Medulla oblongata (tissue), 1 donor: ENCODE measurements around the gene ZC3H10.
A peak's percentile ranks its signal among the peaks of the same experiment; 100 is the strongest.

Experiments used
- DNase-seq: peaks from one replicate; pipeline ENCODE4 v3.0.0-alpha.2; 2015; ENCODE audit errors: extremely low spot score

ZC3H10 gene

GRCh38 chr12:56127888-56128669, 10.0 kb downstream of the ZC3H10 start, which contains the start of gene ESYT1:
Gene ESYT1 (plus strand): TSS chr12:56128267. CDS start chr12:56128320, 53 bp downstream.
- peak; percentile 99 for DNase-seq

GRCh38 chr12:56128670-56129205, 10.7 kb downstream of the ZC3H10 start:
- DNase-seq: no peak

DNA sequence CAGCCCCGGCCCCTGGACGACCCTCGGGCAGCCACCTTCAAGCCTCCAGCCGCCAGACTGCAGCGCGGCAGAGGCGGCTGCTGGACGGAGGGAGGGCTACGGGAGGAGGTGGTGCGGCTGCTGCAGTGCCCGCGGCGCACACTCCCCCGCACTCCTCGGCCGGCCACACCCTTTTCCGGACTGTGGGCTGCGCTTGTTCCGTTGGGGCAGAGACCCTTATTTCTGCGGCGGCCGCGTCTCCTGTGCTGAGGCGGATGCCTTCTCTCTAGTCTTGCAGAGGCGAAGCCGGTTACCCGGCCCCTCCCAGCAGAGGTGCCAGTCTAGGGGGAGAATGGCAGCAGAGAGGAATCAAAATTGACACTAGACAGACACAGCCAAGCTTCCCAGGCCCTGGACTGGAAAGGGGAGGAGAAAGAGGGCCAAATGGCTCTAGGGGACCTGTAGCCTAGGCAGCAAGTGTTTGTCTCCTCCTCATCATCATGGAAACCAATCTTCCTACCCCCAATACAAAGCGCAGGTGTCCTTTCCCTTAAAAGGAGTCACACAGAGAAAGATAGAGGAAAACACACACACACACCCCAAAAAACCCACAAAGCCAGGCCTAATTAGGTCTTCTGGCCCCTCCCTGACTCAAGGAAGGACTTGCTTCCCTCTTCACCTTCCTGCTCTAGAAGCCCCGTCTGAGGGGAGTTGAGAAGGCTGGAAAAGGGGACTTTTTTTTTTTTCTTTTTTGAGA, 11.3 kb downstream of the ZC3H10 start:
- DNase-seq: no peak

DNA sequence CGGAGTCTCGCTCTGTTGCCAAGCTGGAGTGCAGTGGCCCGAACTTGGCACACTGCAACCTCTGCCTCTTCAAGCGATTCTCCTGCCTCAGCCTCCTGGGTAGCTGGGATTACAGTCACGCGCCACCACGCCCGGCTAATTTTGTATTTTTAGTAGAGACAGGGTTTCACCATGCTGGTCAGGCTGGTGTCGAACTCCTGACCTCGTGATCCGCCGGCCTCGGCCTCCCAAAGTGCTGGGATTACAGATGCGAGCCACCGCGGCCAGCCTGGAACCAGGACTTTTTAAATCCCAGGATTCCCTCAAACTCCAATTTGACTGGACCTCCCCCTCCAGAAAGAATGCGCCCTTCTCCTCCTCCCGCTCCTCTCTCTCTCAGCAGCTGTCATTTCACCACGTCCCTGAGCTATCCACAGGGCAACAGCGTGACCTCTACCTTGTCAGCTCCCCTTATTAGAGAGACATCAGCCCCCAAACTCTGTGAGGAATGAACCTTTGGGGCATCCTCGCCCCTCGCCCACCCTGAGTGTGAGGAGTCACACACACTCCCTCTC, 12.0 kb downstream of the ZC3H10 start:
- DNase-seq: no peak

- no peak for DNase-seq
Observed at GRCh38 chr12:56130876-56131275, 12.8 kb downstream of the ZC3H10 start.

DNA sequence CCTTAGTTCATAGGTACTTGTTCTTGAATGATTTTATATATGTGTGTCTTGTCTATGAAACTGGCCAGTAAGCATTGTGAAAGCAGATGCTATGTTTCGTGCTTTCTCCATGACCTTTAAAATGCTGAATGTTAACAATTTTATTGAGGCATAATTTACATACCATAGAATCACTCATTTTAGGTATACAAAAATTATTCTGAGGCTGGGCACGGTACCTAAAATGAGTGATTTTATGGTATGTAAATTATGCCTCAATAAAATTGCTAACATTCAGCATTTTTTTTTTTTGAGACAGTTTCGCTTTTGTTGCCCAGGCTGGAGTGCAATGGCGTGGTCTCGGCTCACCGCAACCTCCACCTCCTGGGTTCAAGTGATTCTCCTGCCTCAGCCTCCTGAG, 16.8 kb downstream of the ZC3H10 start:
- DNase-seq: no peak

- DNase-seq: no peak
Observed at GRCh38 chr12:56137853-56138571, 19.9 kb downstream of the ZC3H10 start.

GRCh38 chr12:56141946-56142784, 24.1 kb downstream of the ZC3H10 start:
- DNase-seq: no peak

- no peak for DNase-seq
Observed at GRCh38 chr12:56143217-56143616, 25.2 kb downstream of the ZC3H10 start.

DNA sequence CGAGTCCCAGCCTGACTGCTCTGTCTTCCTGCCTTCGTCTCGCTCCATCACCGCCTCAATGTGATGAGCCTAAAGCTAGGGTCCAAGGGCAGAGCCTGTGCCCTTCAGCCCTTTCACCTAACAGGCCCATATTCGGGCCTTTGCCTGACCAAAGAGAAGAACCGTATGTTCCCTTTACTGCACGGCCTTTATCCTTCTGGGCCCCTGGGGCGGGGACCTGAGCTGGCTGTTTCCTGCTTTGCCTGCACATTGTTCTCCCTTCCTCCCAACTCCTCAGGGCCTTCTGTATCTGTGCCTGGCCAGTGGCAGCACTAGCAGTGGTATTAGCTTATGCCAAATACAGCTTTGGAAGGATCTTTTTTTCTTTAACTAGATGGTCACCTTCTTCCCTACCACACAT, 25.8 kb downstream of the ZC3H10 start:
- DNase-seq: no peak

- DNase-seq: no peak
Observed at GRCh38 chr12:56145217-56145616, 27.2 kb downstream of the ZC3H10 start.

DNA sequence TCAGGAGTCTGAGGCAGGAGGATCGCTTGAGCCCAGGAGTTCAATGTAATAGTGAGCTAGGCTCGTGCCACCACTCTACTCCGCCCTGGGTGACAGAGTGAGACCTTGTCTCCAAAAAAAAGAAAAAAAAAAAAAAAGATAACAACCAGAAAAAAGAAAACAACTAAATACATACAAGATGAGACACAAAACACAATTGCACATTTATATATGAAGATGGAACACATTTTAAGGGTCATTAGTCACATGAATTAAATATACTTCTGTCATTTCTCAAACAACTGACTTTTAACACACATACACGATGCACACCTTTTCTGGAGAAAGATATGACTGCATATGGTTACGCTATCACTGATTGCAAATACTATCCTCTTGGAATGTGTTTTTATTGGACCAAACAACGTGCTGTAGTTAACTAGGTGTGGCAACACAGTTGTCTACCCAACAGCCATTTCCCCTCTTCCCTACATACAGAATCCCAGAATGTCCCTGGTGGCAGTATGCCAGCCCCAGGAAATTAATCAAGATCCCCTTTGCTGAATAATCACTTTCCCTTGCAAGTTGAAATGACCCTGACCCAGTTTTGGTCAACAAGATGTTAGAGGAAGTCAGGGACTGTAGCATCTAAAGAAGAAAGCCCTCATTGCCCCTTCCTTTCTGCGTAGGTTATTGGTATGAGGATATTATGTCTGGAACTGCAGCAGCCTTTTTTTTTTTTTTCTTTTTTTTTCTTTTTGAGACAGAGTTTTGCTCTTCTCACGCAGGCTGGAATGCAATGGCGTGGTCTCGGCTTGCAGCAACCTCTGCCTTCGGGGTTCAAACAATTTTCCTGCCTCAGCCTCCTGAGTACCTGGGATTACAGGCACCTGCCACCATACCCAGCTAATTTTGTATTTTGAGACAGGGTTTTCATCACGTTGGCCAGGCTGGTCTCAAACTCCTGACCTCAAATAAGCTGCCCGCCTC, 28.7 kb downstream of the ZC3H10 start:
- no peak for DNase-seq

DNA sequence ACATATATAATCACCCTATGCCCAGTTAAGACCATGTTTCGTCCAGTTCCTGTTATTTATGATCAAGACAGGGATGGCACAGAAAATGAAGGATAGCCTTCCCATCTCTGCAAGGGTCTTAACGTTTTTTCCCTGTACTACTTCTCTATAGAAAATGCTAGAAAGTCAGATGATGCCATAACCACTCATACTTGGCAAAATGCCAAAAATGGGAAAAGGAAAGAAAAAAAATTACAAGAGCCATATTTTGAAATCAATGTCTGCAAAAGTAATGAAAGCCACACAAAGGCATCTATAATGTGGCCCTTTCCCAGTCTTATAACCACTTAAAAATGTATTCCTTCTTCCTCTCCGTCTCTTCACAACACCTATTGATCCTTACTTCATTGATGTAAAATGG, 32.5 kb downstream of the ZC3H10 start:
- DNase-seq: no peak

DNA sequence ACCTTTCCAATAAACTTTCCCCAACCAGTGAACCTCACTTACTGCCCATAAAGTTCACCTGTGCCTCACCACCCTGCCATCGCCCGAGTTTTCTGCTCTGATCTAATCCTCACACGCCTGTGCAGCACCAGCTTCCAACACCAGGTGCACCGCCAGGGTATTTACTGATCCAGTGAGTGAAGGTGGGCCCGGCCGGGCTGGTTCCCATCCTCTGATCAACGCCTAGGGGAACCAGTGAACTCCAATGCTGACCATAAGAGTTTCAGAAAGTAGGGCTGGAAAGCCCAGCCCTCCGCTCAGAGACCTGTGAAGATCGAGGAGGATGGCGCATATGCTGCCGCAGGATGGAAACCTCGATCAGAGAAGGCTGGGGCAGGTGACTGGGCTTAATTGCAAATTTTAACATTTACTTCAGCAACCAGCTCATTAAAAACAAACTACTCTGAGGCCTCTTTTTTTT, 33.6 kb downstream of the ZC3H10 start:
- DNase-seq: no peak

DNA sequence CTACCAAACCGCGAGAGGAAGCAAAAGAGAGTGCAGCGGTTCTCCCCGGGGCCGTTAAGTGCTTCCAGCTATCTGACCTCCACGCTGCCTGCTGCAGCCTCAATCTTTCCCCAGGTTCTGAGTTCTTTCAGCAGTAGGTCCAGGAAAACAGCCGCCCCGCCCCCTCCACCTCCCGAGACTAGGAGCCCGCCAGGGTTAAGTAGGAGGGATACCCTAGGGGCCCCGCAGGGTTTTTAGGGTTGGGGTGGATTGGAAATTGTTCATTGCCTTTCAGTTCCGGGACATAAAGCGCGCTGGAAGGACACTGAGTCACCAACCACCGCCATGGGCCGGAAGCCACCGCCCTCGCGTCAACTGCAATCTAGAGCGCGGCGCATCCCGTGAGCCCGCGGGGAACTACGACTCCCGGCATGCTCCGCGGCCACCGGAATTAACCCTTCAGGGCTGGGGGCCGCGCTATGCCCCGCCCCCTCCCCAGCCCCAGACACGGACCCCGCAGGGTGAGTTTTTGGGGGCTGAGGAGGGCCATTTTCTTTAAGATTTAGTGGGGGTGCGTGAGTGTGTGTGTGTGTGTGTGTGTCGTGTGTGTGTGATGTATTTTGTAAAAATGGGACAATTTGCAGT, 34.2 kb downstream of the ZC3H10 start, which contains the start of gene MYL6B:
Gene MYL6B (plus strand): TSS at position 456 of the 624 bp plus-strand sequence. CDS start 1,332 bp downstream, outside the sequence.
- DNase-seq: peak; percentile 92

GRCh38 chr12:56152756-56153677, 35.0 kb downstream of the ZC3H10 start:
- no peak for DNase-seq

DNA sequence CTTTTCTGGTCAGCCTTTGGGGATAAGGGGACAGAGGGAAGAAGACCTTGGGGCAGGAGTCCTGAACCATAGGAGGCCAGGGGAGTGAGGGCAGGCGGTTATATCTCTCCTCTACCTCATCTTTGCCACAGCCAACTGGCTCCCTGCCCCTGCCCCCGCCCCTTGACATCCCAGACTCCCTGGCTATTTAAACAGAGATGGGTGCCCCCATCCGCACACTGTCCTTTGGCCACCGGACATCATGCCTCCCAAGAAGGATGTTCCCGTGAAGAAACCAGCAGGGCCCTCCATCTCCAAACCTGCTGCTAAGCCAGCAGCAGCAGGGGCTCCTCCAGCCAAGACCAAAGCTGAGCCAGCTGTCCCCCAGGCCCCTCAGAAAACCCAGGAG, 35.6 kb downstream of the ZC3H10 start:
- no peak for DNase-seq

DNA sequence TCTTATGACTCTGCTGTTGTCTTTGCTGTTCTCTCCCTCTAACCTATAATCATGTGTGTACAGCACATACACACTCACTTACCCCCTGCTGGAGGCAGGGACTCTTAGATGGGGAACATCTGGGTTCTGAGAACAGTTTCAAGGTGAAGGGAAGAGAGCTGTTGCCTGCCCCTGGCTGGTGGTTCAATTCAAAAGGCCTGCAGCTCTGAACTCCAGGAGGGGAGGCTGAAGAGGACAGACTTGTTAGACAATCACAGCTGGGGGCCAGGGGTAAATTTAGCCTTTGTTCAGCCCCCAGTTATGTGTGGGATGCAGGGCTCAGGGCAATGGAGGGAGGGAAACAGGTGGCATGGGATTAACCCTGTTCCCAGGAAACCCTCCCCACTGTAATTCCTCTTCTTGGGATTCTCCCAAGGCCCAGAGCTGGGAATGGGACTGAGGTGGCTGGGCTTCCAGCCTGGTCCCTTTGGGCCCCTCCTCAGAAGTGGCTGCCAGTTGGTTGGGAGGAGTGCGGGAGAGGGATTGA, 36.2 kb downstream of the ZC3H10 start:
- no peak for DNase-seq
